Fibroblast of skin of abdomen (primary cell): ENCODE data around the gene POP7.
A peak's percentile ranks its signal among the peaks of the same experiment; 100 is the strongest.

ENCODE experiments used
- DNase-seq: peaks from one replicate; pipeline ENCODE4 v3.0.0-alpha.2; 2013

Gene POP7

GRCh38 chr7:100679129-100679926, 26.6 kb upstream of the POP7 start:
- no peak for DNase-seq

DNA sequence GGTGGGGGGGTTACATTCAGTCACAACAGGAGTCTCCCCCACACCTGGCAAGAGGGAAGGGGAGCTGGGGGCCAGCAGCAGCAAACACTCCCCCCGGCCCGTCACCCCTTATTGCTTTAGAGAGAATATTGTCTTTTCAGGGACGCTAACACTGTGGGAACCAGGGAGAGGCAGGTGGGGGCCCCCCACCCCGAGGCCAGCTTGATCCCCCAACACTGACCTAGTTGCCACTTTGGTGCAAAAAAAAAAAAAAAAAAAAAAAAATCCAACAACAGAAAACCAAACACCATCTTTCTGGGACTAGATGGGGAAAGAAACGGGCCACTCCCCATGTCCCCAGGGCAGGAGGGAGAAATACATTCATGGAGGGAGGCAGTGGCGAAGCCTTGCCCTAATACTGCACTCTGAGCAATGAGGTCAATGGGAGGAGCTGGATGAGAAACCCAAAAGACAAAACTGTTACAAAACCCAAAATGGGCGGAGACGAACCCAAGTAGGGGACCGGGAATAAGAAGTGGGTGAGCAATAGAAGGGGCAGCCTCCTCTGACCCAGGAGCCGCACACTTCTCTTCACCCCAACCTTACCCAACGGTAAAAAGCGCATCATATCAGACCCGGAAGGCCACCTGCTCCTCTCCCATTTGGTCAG, 25.9 kb upstream of the POP7 start:
- DNase-seq, result no peak

DNA sequence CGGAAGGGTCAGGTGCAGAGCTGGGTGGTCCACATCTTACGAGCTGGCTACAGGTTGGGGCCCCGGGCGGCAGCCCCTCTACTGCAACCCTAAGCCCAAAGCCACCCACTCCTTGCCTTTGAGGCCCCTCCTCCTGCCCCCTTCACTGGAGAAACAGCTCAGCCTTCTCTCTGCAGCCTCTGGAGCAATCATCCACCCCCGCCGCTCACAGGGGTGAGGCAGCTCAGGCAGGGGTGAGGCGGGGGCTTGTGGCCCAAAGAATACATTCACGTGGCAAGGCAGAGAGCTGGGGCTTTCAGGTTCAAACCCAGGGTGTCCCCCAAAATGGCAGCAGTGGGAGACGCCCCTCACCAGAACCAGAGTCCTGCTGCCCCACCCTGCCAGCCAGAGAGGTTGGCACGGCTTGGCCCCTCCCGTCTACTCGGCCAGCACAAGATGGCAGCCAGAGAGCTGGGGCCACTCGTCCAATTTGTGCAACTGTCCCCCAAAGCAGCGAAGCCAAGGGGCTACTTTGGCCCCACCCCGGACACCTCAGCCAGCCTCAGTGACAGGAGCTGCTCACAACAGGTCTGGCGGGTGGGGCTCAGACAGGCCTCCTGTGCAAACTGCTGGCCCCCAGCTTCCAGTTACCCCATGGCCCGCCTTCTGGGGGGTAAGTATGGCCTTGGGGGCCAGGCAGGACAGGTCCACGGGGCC, 25.2 kb upstream of the POP7 start:
- no peak for DNase-seq

DNA sequence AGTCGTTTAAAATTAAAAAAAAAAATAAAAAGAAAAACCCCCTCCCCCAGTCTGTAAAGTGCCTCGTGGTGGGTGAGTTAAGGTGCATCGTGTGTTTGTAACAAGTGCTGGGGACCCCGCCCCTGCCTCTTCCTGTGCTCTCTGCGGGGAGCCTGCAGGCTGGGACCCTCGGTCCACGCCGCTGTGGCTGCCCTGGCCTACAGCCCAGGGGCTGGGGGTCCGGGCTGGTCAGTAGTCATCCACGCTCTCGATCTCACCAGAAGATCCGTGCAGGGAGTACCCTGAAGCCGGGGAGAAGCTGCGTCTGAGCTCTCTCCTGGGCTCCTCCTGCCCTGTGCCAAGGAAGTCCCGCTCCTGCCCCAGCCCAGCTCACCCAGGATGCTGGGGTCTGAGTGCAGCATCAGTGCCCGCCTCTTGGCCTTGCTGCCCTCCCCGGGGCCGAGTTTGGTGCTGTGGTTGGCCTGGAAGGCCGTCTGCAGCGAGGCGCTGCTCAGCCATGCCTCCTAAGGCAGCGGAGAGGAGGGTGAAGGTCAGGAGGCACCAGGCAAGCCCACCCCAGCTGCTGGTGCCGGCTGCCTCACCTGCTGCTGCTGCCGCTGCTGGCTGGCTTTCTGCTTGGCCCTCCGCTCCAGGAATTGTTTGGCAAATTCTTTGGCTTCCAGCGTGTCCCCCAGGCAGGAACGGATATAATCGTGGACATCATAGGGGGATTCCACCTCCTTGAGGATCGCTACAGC, 24.3 kb upstream of the POP7 start:
- no peak for DNase-seq

- DNase-seq, result peak; percentile 31
Measured at GRCh38 chr7:100682228-100682741, 23.6 kb upstream of the POP7 start.

GRCh38 chr7:100682991-100683658, 22.8 kb upstream of the POP7 start:
- DNase-seq, result no peak

- DNase-seq, result no peak
Measured at GRCh38 chr7:100683659-100684533, 22.0 kb upstream of the POP7 start.

- DNase-seq, result no peak
Measured at GRCh38 chr7:100684534-100685042, 21.3 kb upstream of the POP7 start.

DNA sequence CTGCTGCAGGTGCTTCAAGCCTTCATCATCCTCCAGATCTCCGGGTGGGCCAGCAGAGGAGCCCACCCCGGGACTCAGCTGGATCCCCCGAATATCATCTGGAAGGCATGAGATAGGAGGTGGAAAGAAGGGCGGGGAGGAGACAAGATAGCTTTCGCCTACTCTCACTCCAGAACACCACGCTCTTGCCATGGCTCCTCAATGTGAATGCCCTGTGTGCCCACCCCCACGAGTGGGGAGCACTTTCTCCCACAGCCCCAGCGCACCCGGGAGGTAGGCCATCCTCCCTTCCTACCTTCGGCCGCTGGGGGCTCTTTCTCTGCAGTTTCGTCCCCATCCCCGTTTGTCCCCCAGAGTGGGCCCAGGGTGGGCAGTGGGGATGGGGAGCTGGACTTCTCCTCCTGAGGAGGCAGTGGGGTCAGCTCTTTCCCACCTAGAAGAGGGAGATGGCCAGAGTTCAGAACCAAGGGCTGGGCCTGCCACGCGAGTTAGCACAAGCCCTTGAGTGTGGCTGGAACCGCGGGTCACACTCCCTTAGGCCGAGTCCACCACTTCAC, 20.8 kb upstream of the POP7 start:
- DNase-seq, result no peak

GRCh38 chr7:100685631-100686145, 20.2 kb upstream of the POP7 start:
- DNase-seq, result no peak

DNA sequence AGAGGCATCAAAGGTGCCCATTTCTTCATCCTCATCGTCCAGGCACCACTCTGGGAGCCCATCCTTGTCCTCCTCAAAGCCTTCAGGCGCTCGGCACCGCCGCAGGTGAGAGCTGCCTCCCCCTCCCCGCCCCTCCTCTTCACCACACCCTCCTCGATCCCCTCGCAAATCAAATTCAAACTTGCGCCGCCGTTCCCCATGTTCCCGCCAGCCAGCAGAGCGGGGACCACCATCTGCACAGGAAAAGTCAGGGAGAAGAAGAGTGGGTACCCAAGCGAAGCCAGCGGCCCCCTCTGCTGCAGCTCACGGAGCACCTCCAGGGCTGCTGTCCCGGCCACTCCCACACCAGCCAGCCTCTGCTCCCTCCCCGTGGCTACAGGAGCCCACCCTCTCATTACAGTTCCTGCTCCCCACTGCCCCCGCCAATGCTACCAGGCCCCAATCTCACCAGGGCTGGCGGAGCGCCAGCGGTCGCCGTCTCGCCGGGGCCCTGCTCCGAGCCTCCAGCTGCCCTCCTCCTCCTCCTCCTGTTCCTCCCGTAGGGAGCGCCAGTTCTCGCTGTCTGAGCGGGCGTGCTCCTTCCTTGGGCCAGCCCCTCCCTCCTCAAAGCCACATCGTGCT, 19.6 kb upstream of the POP7 start:
- DNase-seq, result no peak

DNA sequence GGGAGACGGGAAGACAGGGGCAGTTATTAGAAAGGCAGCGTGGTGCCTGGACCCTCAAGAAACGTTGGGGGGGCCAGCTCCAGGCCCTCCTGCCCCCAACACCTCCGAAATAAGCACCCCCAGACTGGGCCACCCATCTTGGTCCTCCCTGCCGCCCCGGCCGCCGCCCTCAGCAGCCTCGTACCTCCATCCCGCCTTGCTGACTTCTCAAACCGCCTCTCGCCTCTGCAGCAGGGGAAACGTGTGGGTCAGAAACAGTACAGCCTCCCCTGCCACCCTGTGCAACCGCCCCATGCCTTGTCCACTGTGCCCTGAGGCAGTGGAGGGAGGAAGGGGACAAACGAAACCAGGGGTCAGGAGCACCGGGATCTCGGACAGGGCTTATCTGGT, 19.1 kb upstream of the POP7 start:
- no peak for DNase-seq

GRCh38 chr7:100687261-100687660, 18.7 kb upstream of the POP7 start:
- DNase-seq, result no peak

- no peak for DNase-seq
Measured at GRCh38 chr7:100687751-100688300, 18.1 kb upstream of the POP7 start.

- DNase-seq, result no peak
Measured at GRCh38 chr7:100688326-100688860, 17.5 kb upstream of the POP7 start.

DNA sequence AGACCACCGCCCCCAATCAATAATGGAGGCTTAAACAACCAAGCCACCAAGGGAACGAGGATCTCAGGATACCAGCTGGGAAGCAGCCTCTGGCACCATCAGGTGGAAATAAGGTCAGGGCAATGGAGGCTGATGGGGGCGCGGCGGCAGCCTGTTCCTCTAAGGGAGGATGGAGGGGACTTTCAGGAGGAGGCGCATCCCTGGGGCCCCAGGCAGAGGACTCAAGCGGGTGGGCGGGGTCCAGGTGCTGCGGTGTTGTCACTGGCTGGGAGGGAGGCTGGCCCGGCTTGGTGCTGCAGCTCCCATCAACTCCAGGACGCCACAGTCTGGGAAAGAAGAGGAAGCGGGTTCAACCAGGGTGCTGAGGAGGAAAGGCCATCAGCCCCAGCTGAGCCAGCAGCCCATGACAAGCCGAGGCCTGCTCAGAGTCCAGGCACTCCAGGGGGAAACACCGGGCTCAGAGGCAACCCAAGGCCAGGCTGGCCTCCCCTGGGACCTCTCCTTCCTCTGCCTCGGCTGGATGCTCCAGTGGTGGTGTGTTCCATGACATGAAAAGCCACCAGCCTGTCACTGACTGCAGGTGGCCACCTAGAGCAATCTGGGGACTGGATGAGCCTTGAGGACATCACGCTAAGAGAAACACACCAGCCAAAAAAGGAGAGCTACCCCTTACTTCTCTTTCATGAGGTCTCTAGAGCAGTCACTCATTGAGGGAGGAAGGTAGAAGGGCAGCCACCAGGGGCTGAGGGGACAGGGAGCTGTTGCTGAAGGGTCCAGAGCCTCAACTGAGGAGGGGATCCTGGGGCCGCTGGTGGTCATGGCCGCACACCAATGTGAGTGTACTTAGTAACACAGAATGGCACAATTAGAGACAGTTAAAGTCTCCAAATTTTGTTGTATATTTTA, 16.4 kb upstream of the POP7 start:
- no peak for DNase-seq

DNA sequence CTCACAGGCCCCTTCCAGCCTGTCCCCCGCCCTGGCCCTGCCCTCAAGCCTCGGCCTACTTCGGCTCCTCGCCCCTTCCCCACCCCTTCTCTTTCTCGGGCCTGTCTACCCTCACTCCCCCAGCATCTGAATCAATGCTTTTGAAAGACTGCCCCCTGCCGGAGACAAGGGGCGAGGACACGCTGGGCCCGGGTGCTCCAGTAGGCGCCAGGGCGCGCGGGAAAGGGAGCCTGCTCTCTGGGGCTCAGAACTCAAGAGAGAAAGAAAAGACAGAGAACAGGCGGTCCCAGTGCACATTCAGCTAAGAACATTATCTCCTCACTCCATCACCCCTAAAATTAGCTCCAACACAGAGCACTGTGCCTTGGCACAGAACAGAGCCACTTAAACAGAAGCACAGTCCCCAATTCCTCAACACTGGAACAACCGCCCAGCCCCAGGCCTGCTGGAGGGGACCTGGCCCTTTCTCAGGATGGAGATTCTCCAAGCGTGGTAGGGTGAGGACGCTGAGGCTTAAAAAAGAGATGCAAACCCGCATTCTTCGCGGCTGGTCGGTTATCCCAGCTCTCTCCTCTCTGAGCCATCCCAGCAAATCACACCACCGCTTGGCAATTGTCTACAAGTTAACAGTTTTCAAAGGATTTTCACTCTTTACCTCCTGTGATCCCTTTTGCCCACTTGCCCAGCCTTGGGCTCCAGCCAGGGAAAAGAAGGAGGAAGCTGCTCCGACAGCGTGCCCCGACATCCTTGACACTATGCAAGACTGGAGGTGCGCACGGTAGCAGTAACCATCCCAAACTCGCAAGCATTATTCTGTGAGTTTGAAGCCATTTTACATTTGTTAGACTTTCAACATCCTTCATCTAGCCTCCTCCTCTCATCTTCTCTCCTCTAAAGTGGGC, 14.0 kb upstream of the POP7 start:
- DNase-seq, result peak; percentile 64
